ENCODE measurements around the gene SLC38A1.

DNA sequence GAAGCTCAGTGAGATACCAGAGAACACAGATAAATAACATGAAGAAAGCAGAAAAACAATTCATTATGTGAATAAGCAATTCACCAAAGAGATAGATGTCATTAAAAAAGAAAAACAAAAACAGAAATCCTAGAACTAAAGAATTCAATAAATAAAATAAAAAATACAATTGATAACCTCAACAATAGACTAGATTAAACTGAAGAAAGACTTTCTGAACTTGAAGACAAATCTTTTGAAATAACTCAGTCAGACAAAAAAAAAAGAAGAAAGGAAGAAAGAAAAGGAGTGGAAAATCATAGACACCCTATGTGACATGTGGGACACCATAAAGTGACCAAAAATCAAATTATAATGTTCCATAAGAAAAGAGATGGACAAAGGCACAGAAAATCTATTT is 14.0 kb upstream of the SLC38A1 start:
- TF ChIP-seq, protein P1, sequence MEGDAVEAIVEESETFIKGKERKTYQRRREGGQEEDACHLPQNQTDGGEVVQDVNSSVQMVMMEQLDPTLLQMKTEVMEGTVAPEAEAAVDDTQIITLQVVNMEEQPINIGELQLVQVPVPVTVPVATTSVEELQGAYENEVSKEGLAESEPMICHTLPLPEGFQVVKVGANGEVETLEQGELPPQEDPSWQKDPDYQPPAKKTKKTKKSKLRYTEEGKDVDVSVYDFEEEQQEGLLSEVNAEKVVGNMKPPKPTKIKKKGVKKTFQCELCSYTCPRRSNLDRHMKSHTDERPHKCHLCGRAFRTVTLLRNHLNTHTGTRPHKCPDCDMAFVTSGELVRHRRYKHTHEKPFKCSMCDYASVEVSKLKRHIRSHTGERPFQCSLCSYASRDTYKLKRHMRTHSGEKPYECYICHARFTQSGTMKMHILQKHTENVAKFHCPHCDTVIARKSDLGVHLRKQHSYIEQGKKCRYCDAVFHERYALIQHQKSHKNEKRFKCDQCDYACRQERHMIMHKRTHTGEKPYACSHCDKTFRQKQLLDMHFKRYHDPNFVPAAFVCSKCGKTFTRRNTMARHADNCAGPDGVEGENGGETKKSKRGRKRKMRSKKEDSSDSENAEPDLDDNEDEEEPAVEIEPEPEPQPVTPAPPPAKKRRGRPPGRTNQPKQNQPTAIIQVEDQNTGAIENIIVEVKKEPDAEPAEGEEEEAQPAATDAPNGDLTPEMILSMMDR (IDR thresholded peaks at IDR 0.05), result no peak
- TF ChIP-seq POLR2A (IDR thresholded peaks at IDR 0.05), result no peak
